Stimulated activated naive CD8-positive, alpha-beta T cell treated with anti-CD3 and anti-CD28 coated beads, Interleukin-15, Interleukin-2, amounts not matched to agents 100 ng/mL and 50 ng/mL, for 24 hours (primary cell): ENCODE results near the gene TBC1D22A.

Experiments used
- H3K27ac Mint-ChIP-seq: one replicate; pipeline ENCODE4 v1.8.0; 2021; ENCODE audit warnings: mild to moderate bottlenecking, mixed read lengths
- H3K27me3 Mint-ChIP-seq: one replicate; pipeline ENCODE4 v1.8.0; 2021; ENCODE audit warnings: mixed read lengths
- H3K36me3 Mint-ChIP-seq: one replicate; pipeline ENCODE4 v1.8.0; 2021; ENCODE audit warnings: low read depth, mixed read lengths
- H3K4me1 Mint-ChIP-seq: one replicate; pipeline ENCODE4 v1.8.0; 2021; ENCODE audit warnings: low read depth, mixed read lengths
- H3K4me3 Mint-ChIP-seq: one replicate; pipeline ENCODE4 v1.8.0; 2021; ENCODE audit warnings: mild to moderate bottlenecking, mixed read lengths
- H3K9me3 Mint-ChIP-seq: one replicate; pipeline ENCODE4 v1.8.0; 2021; ENCODE audit warnings: mixed read lengths

Gene TBC1D22A

DNA sequence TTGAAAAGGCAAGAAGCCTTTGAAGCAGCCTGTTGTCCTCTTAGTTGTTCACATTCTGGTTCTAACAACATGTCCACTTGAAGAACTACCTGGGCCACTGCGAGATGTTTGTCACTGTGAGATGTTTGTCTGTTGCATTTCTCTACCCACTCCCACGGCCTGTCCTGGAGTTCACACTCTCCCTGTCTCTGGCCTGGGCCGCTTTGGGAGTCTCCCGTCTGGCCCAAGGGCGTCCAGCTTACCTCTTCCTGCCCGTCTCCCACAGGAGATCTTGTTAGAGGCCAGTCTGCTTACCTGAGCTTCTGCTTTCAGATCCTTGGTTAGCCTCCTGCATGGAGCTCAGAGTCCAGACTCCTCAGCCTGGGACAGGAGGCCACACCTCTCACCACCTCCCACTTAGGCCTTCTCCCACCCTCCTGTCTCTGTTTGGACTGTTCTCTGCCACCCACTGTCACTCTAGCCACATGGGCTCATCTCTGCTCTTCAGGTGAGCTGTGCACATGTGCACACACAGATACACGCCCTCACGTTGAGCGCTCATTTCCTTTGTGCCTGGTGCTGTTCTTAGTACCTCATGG, 66.0 kb downstream of the TBC1D22A start:
- H3K4me1 Mint-ChIP-seq, result peaks cover 27% of the 10 kb centered on the region

DNA sequence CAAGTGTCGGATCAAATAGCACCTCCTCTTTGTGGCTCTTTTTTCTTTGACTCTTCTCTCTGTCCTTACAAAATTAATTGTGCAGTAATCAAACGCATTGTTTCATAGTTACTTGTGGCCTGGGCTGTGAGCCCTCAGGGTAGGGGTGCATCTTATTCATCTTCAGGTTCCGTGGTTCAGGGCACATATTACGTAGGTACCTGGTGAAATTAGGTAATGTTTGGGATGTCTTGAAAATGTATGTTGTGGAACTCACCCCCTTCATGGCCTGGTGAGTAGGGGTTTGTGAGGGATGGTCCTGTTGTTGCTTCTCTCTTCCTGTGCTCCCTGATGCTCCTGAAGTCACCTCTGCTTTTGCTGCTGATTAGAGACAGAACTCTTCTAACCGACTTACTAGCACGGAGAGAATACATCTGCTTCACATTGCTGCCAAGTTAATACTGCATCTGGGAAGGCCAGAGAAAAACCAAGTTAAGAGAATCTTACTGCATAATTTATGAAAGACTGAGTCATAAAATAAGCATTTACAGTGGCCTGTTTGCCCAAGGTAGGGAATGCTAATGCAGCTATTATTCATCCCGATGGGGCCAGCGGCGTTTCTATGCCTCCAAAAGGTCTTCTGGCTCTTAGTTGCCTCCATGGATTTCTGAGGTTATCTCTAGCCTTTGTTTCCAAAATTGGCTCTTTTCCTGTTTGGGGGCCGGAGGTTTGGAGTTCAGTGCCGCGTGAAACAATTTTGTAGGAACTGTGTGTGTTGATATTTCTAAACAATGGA, 66.9 kb downstream of the TBC1D22A start:
- Mint-ChIP-seq H3K9me3 (peaks cover 5% of the 10 kb centered on the region), H3K27ac (no peak overlapping the region), H3K27me3 (no peaks in the 10 kb centered on the region)

More for the DNA sequence above, 66.0 kb downstream of the TBC1D22A start:
- Mint-ChIP-seq H3K27me3 (no peaks in the 10 kb centered on the region), H3K9me3 (peaks cover 2% of the 10 kb centered on the region), H3K36me3 (peaks cover 27% of the 10 kb centered on the region), H3K27ac (no peak overlapping the region), H3K4me3 (no peak overlapping the region)

DNA sequence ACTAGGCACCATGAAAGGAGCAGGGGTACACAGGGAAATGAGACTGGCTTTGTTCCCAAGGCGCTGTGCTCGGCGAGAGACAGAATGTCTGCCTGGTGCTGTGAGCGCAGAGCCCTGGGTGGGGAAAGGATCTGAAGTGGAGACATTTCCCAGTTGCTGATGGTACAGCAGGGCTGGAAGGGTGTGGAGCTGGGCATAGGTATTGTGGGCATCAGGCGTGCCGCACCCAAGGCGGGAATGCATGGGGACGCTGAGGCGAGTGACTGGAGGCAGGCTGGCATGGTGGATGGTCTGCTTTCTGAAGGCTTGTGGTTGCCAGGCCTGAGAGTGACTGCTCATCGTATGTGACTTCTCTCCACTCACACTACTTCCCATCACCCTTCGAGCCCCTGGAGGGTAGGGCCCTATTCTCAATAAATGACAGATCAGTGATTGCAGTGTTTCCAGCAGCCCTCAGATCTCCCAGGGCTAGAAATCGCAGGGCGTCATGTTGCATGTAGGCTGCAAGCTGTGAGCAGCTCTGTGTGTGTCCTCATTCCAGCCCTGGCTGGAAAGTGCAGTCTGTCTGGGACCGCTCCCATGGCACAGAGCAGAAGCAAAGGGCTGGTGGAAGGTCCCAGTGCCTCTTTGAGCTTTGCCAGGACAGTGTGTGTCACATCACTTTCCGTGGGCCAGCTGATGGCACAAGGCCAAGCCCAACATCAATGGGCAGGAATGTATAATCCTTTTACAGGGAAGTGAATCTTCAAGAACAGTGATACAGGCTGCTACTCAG, 67.7 kb downstream of the TBC1D22A start:
- Mint-ChIP-seq H3K36me3 (peaks cover 44% of the 10 kb centered on the region), H3K27ac (no peak overlapping the region), H3K4me3 (no peak overlapping the region), H3K9me3 (peaks cover 10% of the 10 kb centered on the region), H3K4me1 (peaks cover 23% of the 10 kb centered on the region), H3K27me3 (no peaks in the 10 kb centered on the region)

More for the DNA sequence above, 66.9 kb downstream of the TBC1D22A start:
- Mint-ChIP-seq H3K4me1 (peaks cover 24% of the 10 kb centered on the region), H3K4me3 (no peak overlapping the region), H3K36me3 (peaks cover 36% of the 10 kb centered on the region)

DNA sequence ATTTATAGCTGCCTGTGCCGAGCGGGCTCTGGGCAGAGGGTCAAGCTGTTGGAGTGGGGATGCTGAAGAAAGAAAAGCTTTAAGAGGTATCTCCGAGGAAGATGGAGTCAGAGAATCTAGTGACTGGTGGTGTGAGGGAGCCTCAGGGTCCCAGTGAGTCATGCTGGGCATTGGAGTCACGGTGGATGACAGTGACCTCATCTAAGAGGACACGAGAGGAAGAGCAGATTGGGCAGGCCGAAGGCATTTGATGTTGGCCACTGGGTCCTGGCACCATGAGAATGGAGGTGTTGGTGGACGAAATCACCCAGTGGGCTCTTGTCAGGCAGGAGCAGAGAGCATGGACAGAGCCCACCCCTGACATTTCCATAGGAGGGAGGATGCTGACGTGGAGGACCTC, 68.4 kb downstream of the TBC1D22A start:
- Mint-ChIP-seq H3K27me3 (no peaks in the 10 kb centered on the region), H3K27ac (no peak overlapping the region), H3K9me3 (peaks cover 17% of the 10 kb centered on the region), H3K4me1 (peaks cover 23% of the 10 kb centered on the region), H3K4me3 (no peak overlapping the region), H3K36me3 (peaks cover 51% of the 10 kb centered on the region)

DNA sequence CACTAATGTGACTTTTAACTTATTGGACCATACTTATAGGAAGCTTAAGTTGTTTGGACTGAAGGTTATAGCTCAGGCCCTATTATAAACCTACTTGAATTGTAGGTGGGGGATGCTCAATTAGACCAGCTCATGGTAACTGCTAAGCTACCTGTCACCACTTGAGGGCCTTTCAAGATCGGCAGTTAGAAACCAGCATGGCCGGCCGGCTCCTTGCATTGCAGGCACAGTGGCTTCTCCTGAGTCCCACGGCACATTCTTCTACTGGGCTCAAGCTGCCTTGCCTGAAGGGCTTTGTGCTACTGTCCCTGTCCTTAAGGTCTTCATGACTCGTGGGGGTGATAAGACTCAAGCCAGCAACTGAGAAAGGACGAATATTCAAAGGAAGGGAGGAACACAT, 70.8 kb downstream of the TBC1D22A start:
- no peak overlapping the region for H3K27ac Mint-ChIP-seq
- H3K27me3 Mint-ChIP-seq, result no peaks in the 10 kb centered on the region
- peaks cover 23% of the 10 kb centered on the region for H3K4me1 Mint-ChIP-seq
- H3K4me3 Mint-ChIP-seq, result no peak overlapping the region
- peaks cover 26% of the 10 kb centered on the region for H3K9me3 Mint-ChIP-seq
- peaks cover 57% of the 10 kb centered on the region for H3K36me3 Mint-ChIP-seq

DNA sequence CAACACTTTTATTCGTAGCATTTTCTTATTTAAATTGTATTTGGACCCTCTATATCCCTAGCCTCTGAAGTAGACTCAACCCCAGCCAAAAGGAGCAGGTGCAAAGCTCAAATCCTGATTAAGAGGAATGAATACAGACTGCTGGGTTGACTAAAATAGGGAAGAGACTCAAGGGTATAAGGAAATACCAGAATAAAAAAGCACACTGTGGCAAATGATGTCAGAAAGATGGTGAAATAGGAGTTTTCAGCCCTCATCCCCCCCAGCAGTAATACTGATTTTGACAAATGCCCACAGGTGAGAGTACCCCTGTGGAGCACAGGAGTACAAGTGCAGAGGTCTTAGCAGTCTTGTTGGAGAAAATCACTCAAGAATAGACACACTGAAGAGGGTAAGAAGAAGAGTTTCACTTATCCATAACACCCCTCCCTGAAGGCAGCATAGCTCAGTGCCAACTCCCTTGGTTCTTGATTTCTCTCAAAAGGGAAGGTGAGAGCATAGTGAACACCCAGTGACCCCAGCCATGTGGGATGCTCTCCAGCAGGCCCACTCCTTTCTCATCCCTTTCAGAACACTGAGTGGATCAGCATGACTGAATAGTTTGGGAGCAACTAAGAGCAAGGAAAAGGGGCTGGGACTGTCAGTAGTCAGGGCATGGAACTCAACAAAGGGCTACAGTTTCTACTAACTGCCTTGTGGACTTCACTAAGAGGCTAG, 71.7 kb downstream of the TBC1D22A start:
- no peaks in the 10 kb centered on the region for H3K27me3 Mint-ChIP-seq
- H3K36me3 Mint-ChIP-seq, result peaks cover 53% of the 10 kb centered on the region
- peaks cover 14% of the 10 kb centered on the region for H3K4me1 Mint-ChIP-seq
- no peak overlapping the region for H3K27ac Mint-ChIP-seq
- H3K9me3 Mint-ChIP-seq, result peaks cover 26% of the 10 kb centered on the region
- no peak overlapping the region for H3K4me3 Mint-ChIP-seq

DNA sequence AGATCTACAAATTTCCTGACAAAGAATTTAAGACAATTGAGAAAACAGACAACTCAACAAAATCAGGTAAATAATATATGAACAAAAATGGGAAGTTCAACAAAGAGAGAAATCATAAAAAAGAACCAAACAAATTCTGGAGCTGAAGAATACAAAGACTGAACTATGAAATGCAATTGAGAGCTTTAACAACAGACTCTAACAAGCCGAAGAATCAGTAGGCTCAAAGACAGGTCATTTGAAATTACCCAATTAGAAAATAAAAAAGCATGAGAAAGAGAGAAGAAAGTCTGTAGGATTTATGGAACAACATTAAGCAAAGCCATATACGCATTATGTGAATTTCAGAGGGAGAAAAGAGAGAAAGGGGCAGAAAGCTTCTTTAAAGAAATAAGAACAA, 72.8 kb downstream of the TBC1D22A start:
- no peak overlapping the region for H3K27ac Mint-ChIP-seq
- H3K9me3 Mint-ChIP-seq, result peaks cover 26% of the 10 kb centered on the region
- H3K4me1 Mint-ChIP-seq, result peaks cover 4% of the 10 kb centered on the region
- H3K4me3 Mint-ChIP-seq, result no peak overlapping the region
- no peaks in the 10 kb centered on the region for H3K27me3 Mint-ChIP-seq
- peaks cover 47% of the 10 kb centered on the region for H3K36me3 Mint-ChIP-seq

DNA sequence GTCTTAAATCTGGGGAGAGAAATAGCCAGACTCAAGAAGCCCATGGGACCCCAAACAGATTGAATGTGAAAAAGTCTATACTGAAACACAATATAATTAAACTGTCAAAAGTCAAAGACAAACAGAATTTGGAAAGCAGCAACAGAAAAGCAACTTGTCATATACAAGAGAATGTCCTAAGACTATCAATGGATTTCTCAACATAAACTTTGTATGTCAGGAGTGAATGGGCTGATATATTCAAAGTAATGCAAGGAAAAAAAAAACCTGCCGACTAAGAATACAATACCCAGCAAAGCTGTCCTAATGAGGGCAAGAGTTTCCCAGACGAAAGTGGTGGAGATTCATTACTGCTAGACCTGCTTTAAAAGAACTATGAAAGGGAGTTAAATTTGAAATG, 73.2 kb downstream of the TBC1D22A start:
- H3K9me3 Mint-ChIP-seq, result peaks cover 26% of the 10 kb centered on the region
- H3K27ac Mint-ChIP-seq, result no peak overlapping the region
- H3K4me1 Mint-ChIP-seq, result peaks cover 3% of the 10 kb centered on the region
- peaks cover 47% of the 10 kb centered on the region for H3K36me3 Mint-ChIP-seq
- H3K4me3 Mint-ChIP-seq, result no peak overlapping the region
- no peaks in the 10 kb centered on the region for H3K27me3 Mint-ChIP-seq

DNA sequence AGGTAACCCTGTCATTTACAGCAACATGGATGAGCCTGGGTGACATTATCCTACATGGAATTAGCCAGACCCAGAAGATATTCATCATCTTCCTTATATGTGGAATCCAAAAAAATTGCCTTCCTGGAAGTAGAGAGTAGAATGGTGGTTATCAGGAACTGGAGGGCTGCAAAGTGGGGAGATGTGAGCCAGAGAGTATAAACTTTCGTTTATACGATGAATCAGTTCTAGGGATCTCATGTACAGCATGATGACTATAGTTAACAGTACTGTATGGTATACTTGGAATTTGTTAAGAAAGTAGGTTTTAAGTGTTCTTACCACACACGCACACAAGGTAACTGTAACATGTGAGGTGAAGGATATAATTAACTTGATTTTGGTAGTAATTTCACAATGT, 79.1 kb downstream of the TBC1D22A start:
- Mint-ChIP-seq H3K27me3 (no peaks in the 10 kb centered on the region), H3K9me3 (peaks cover 3% of the 10 kb centered on the region), H3K4me1 (peaks cover 13% of the 10 kb centered on the region), H3K36me3 (peaks cover 19% of the 10 kb centered on the region), H3K4me3 (no peak overlapping the region), H3K27ac (no peak overlapping the region)

DNA sequence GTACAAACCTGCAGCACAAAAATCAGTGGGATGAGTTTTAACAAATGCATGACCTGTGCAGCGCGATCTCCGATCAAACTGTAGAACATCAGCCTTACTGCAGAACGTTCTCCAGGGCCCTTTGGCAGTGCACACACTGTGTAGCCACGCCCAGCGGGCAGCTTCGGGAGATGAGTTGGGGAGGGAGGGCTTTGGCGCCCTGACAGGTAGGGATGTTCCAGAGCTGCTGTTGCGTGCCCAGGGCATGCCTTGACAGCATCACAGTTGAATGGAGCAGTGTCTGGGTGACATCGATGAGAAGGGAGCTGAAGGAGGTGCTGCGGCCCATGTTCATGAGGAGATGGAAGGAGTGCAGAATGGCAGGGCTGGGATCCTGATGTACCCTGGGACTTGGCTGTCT, 80.2 kb downstream of the TBC1D22A start:
- Mint-ChIP-seq H3K27me3 (no peaks in the 10 kb centered on the region), H3K9me3 (no peaks in the 10 kb centered on the region), H3K36me3 (peaks cover 22% of the 10 kb centered on the region), H3K4me3 (no peak overlapping the region), H3K27ac (no peak overlapping the region), H3K4me1 (peaks cover 23% of the 10 kb centered on the region)

DNA sequence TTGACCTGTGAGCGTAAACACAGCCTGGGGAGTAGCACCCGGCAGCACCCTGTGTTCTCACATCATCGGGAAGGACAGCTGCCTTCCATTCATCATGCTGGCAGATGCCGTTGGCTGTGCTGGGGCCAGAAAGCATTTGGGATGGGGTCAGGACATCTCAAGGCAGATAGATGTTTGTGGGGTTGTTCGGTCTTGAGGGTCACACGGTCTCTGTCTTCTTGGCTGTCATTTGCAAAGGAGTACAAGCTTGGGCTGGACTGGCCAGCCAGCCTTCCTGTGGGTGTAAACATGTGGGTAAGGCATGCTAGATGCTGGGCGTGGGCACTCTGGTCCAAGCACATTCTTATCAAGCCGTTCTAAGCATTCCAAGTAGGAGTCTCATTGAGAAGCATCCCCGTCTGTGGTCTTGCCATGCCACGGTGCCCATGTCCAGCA, 81.4 kb downstream of the TBC1D22A start:
- Mint-ChIP-seq H3K36me3 (peaks cover 20% of the 10 kb centered on the region), H3K27ac (no peak overlapping the region), H3K9me3 (no peaks in the 10 kb centered on the region), H3K4me1 (peaks cover 23% of the 10 kb centered on the region), H3K4me3 (no peak overlapping the region), H3K27me3 (no peaks in the 10 kb centered on the region)

DNA sequence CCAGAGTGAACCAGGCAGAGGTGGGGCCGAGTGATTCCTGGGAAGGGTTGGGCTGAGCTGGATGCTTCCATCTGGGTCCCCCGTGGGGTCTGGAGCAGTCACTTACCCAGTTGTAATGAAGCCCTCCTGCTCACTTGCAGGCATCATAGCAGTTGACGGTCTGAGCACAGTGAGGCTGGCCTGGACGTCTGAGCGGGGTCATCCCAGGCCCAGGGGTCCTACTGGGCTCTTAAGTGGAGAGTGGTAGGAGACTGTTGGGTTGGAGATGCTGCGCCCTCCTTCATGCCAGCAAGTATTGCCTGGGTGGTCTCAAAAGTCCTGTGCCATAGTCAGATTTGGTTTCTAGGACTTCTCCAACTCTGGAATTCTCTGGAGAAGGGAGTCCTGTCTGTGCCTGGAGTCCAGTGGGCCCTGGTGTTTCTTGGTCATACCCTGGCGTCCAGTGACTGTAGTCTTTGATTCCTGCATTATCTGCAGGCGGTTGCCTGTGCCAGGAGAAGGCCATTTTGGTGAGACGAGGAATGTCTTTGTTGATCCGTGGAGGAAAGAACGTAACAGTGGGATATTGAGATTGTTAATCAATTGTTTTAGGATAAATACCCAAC, 82.3 kb downstream of the TBC1D22A start:
- H3K4me1 Mint-ChIP-seq, result peaks cover 23% of the 10 kb centered on the region
- no peaks in the 10 kb centered on the region for H3K27me3 Mint-ChIP-seq
- no peak overlapping the region for H3K27ac Mint-ChIP-seq
- peaks cover 26% of the 10 kb centered on the region for H3K36me3 Mint-ChIP-seq
- no peak overlapping the region for H3K4me3 Mint-ChIP-seq
- no peaks in the 10 kb centered on the region for H3K9me3 Mint-ChIP-seq

DNA sequence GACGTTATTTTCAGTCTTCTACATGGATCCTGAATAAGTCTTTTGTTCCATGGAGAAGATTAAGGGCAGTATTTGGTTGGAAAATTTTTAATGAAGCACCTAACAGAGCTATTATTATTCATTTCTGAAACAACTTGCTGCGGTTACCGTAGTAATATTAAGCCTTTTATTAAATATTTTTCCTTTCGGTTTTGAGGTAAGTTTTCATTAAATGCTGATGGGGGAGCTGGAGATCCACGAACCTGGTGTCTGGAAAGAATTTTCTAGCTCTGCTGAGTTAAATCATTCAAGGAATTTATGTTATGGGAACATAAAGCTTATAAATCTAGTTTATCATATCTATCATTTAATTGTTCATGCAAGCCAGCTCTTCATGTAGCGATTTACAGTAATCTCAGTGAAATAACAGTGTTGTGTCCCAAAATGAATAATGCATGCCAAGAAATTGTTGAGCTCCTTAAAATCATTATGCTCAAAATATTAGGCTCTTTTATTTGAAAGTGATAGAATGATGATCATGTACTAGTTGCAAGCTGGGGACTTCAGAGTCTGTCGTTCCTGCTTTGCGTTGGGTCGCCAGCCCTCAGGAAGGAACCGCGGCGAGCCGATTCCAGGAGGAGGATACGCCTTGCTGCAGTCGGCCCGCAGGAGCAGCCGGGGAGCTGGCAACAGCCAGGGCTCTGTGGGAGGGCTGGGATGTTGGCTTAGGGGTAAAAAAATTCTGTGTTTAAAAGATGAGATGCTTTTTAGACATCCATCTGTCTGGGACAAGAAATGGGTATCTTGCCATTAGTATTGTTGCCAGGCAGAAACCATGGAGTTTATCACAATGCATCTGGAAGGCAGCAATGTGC, 83.1 kb downstream of the TBC1D22A start:
- no peaks in the 10 kb centered on the region for H3K27me3 Mint-ChIP-seq
- H3K9me3 Mint-ChIP-seq, result no peaks in the 10 kb centered on the region
- peaks cover 32% of the 10 kb centered on the region for H3K36me3 Mint-ChIP-seq
- peaks cover 23% of the 10 kb centered on the region for H3K4me1 Mint-ChIP-seq
- H3K27ac Mint-ChIP-seq, result no peak overlapping the region
- H3K4me3 Mint-ChIP-seq, result no peak overlapping the region
